B cell (primary cell): ENCODE measurements around the gene ITGB4.

ENCODE experiments used
- CTCF ChIP-seq: fragments of 200-600 bp; IDR thresholded peaks from one replicate; pipeline ENCODE4 v1.8.0; 2022; ENCODE audit warnings: antibody characterized with exemption, mild to moderate bottlenecking
- EZH2 ChIP-seq: IDR thresholded peaks from 2 replicates; pipeline ENCODE4 v1.6.1; 2012; ENCODE audit warnings: borderline replicate concordance, low read depth, mild to moderate bottlenecking, moderate library complexity, low read length; ENCODE audit not compliant: insufficient read depth, poor library complexity, severe bottlenecking

- TF ChIP-seq EZH2, result no peak
- no peak for TF ChIP-seq CTCF
These were observed 19.0 kb downstream of the ITGB4 start for GRCh38 chr17:75740215-75740614.
